Stimulated activated naive CD4-positive, alpha-beta T cell treated with Interleukin-2 at 50 U/mL for 16 hours (primary cell): ENCODE measurements around the gene SRD5A2.

ENCODE experiments used
- DNase-seq: peaks from one replicate; lab custom pipeline; 2025; lab: John Stamatoyannopoulos, UW

Gene SRD5A2, protein sequence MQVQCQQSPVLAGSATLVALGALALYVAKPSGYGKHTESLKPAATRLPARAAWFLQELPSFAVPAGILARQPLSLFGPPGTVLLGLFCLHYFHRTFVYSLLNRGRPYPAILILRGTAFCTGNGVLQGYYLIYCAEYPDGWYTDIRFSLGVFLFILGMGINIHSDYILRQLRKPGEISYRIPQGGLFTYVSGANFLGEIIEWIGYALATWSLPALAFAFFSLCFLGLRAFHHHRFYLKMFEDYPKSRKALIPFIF

GRCh38 chr2:31580321-31581117, at the start of gene SRD5A2:
SRD5A2 (minus strand) TSS chr2:31580938; CDS start chr2:31580900, 38 bp downstream.
- no peak for DNase-seq

GRCh38 chr2:31606509-31606908, 25.8 kb upstream of the SRD5A2 start:
- DNase-seq, result no peak

DNA sequence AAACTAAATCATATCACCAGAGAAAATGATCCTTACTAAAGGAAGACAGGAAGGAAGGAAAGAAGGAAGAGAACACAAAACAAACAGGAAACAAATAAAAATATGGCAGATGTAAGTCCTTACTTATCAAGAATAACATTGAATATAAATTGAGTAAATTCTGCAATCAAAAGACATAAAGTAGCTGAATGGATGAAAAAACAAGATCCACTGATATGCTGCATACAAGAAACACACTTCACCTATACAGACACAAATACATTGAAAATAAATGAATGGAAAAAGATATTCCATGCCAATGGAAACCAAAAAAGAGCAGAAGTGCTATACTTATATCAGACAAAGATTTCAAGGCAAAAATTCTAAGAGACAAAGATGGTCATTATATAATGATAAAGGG, 18.0 kb upstream of the SRD5A2 start:
- DNase-seq, result no peak

GRCh38 chr2:31586230-31586629, 5.5 kb upstream of the SRD5A2 start:
- DNase-seq, result no peak

GRCh38 chr2:31581124-31581795, 522 bp upstream of the SRD5A2 start:
- DNase-seq, result no peak

DNA sequence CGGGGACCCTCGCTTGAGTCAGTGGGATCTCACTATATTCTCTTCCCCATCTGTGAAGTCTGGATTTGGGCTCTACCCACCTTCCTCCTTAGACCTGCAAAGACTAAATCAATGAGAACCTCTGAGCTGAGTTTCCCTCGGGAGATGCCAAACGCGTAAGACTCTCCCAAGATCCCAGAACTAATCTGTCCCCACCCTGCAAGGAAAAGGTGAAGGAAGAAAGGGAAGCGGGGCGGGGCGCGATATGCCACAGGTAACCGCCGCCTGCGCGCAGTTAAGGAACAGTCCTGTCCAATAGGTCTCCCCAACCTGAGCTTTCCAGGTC, 780 bp downstream of the SRD5A2 start:
- no peak for DNase-seq

- no peak for DNase-seq
These were observed 2.4 kb downstream of the SRD5A2 start for GRCh38 chr2:31578316-31578715.

DNA sequence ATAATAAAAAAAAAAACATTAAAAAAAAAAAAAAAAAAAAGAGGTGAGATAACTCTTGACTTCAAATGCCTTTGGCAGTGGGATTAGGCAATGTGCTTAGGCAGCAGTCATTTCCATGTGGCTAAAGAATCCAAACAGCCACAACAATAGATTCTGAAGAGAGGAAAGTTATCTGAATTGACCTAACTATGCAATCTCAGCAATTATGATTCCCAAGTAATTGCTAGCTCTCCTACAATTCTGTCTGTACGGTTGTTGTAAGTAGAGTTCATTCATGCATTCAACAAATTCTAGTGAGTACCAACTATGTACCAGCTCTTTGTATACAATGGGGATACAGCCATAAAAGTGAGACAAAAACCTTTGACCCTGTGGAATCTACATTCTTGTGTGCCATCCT, 3.6 kb downstream of the SRD5A2 start:
- DNase-seq, result no peak

DNA sequence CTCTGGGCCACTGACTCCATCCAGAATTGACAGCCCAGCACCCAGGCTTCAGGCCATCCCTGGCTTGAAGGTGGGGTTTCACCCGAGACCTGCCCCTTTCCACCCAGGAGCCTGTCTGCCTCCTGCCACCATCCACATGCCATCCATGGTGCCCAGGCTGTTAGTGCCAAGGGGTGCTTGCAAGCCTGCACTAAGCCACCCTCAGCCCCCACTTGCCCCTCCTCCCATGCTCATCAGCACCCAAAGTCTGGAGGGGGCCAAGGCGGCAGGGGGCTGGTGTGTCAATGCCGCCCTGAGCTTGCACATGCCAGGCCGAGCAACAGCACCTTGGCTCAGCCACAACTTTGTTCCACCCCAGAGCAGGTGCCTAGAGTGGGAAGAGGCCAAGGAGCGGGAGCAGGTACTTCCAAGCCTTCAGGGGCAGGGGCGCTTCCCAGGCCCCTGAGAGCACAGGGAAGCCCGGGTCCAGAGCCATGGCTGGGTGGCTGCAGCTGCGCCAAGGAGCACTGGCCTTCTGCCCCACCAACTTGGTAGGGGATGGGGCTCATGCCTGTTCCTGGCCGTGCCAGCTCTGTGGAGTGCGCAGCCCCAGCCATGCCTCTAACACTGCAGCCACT, 12.0 kb downstream of the SRD5A2 start:
- DNase-seq, result no peak

GRCh38 chr2:31567679-31568078, 13.1 kb downstream of the SRD5A2 start:
- DNase-seq, result no peak

GRCh38 chr2:31563273-31563839, 17.4 kb downstream of the SRD5A2 start:
- DNase-seq, result no peak

GRCh38 chr2:31561823-31562222, 18.9 kb downstream of the SRD5A2 start:
- DNase-seq, result no peak

DNA sequence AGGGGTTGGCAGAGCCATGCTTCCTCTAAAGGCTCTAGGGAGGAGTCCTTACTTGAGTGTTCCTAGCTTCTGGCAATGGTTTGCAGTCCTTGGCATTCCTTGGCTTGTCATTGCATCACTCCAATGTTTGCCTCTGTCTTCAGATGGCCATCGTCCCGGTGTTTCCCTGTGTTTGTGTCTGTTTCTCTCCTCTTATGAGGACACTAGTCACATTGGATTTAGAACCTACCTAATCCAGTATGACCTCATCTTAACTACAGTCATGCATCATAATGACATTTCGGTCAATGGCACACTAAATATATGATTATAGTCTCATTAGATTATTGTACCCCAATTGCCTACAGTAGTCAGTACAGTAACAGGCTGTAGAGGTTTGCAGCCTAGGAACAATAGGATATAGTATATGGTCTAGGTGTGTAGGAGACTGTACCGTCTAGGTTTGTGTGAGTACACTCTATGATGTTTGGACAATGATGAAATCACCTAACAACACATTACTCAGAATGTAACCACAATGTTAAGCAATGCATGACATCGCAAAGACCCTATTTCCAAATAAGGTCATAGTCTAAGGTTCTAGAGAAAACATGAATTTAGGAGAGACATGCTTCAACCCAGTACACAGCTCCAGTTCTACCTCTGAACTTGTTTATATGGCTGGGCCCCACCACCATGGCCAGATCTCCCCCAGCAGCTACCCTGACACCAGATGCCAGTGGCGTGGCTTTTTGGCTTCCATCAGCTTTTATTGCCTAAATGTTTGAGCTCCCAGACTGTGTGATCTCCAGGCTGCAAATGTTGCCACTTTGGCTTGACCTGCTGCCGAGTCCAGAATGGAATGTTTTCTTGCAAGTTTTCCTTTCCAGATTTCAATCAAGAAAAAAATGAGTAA, 22.1 kb downstream of the SRD5A2 start:
- DNase-seq, result no peak

GRCh38 chr2:31556940-31557339, 23.8 kb downstream of the SRD5A2 start:
- no peak for DNase-seq

GRCh38 chr2:31555967-31556706, 24.6 kb downstream of the SRD5A2 start:
- DNase-seq, result no peak

DNA sequence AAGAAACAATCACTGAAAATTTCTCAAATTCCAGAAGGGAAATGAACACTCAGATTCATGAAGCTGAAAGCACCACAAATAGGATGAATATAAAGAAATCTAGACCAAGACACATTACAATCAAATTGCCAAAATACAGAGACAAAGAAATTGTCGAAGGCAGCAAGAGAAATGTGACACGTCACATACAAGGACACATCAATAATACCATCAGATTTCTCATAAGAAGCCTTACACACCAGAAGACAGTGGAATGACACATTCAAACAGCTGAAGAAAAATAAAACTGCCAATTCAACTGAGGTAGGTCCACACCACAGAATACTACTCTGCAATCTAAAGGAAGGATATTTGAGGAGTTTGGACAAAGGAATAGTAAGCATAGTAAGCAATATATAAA, 27.4 kb downstream of the SRD5A2 start:
- no peak for DNase-seq

DNA sequence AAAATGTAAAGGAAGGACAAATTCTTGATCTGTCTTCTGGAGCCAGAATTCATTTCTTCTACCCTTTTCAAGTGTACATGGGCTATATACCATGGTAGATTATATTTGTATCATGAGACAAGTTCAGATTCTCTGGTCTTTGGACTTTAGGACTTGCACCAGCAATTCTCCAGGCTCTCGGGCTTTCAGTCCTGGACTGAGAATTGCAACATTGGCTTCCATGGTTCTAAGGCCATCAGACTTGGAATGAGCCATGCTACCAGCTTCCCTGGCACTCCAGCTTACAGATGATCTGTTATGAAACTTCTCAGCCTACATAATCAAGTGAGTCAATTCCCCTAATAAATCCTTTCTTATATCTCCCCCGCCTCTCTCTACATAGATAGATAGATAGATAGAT, 33.3 kb downstream of the SRD5A2 start:
- no peak for DNase-seq

- DNase-seq, result no peak
These were observed 38.9 kb downstream of the SRD5A2 start for GRCh38 chr2:31541853-31542252.

DNA sequence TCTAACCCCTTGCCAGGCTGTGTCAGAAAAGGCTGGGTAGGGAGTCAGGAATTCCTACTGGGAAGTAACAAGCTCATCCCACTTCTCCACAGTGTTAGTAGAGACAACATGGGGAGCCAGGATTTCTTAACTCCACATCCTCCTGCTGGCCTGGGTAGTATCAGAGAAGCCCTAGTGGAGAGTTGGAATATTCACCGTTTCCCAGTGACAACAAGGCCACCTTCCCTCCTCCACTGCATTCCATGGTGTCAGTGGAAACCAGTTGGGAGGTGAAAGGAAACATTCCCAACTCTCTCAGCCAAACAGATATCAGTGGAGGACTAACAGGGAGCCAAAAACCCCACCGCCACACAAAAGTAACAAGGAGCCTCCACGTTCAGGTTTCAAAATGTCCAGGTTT, 41.2 kb downstream of the SRD5A2 start:
- DNase-seq, result no peak

DNA sequence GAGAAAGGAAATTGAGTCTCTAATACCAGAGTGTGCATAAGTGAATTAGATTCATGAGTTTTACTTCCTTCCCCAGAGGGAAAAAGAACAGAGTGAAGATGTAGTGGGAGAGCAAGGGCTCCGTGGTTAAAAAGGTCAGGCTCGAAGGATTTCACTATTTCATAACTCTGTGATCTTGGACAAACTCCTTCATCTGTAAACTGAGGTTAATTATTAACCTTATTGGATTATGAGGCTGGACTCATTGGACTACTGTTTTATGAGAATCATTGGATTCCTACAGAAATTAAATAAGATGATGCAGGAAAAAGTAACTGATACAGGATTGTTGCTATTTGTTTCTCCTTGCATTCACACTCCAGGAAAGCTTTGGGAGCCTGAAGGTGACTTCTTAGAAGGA, 45.0 kb downstream of the SRD5A2 start:
- DNase-seq, result no peak

DNA sequence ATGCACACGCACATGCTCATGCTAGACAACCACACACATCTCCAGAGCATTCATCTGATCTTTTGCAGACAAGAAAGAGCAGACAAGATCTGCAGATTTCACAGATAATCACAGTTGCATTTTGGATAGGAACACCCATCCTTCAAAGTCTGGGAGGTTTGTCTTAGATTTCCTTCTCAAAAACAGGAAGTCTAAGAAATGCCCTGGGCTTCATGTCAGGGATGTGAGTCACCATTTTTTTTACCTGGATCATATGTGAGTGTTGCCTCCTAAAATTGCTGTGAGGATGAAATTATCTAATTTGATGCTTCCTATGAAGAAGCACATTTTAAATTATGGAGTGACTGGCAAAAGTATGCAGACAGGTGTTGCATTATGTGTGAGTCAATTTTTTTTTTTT, 46.1 kb downstream of the SRD5A2 start:
- no peak for DNase-seq
